Endothelial cell of umbilical vein (primary cell): ENCODE measurements around the gene FCER2. TPM values are rescaled to one million over a fixed set of nuclear protein-coding genes. Genes with fewer than 3 reads are reported as not detected.

Source experiments
- BruUV-seq: library from RNA; stranded (reverse); fragments of 400-500 nt; replicated peaks from 2 replicates; lab custom pipeline; 2021; lab: Mats Ljungman, UMichigan
- CTCF ChIA-PET: fragments of 300-600, 350-600 bp; sonication (Branson Sonifier 250); formaldehyde crosslinking; loops from one replicate; lab custom pipeline; 2021; ENCODE audit warnings: antibody characterized with exemption, inconsistent platforms; lab: Charles Lee
- POLR2A ChIA-PET: fragments of 300-600, 350-600 bp; sonication (Branson Sonifier 250); formaldehyde crosslinking; loops from one replicate; lab custom pipeline; 2021; ENCODE audit warnings: antibody characterized with exemption, inconsistent platforms; lab: Charles Lee
- DNase-seq: peaks from one replicate; pipeline ENCODE4 v3.0.0-alpha.2; 2011; ENCODE audit warnings: low read depth, low spot score
- FAIRE-seq: peaks from 2 replicates; lab custom pipeline; 2011; peaks lifted over from hg19 to GRCh38; lab: Jason Lieb, UNC
- H2AFZ ChIP-seq: 2 replicates; pipeline ENCODE4 v1.6.0; 2012; ENCODE audit warnings: low read depth, low read length, control low read depth, inconsistent platforms
- H3K27ac ChIP-seq: 2 replicates; pipeline ENCODE4 v1.5.1; 2011; ENCODE audit warnings: low read depth, mild to moderate bottlenecking, control low read depth, low read length, moderate library complexity; ENCODE audit not compliant: insufficient read depth
- H3K27me3 ChIP-seq, 2 experiments: 2 replicates each; pipeline versions ENCODE4 v1.6.0 to v1.6.1; 2011; ENCODE audit warnings: low read length in 2 of 2, mixed read lengths in 1 of 2; ENCODE audit not compliant: control insufficient read depth in 2 of 2, insufficient read depth in 2 of 2
- H3K36me3 ChIP-seq, 2 experiments: 2 replicates in 1 of 2; 3 replicates in 1 of 2; pipeline ENCODE4 v1.5.1; 2011; ENCODE audit warnings: low read length in 2 of 2, mild to moderate bottlenecking in 1 of 2, moderate library complexity in 1 of 2; ENCODE audit not compliant: control insufficient read depth in 2 of 2, insufficient read depth in 2 of 2; ENCODE audit errors: extremely low read depth in 1 of 2
- H3K4me1 ChIP-seq: 3 replicates; pipeline ENCODE4 v1.5.1; 2011; ENCODE audit warnings: mild to moderate bottlenecking, low read length; ENCODE audit not compliant: control insufficient read depth, insufficient read depth; ENCODE audit errors: extremely low read depth
- H3K4me2 ChIP-seq: 2 replicates; pipeline ENCODE4 v1.6.1; 2011; ENCODE audit warnings: low read length, control low read depth, mixed read lengths; ENCODE audit not compliant: insufficient read depth
- H3K4me3 ChIP-seq, 3 experiments: fragments of 200-600 bp in 1 of 3; sonication (generic), shearing (Covaris generic) in 1 of 3; replicated peaks in 1 of 3; 2 replicates each; pipeline ENCODE4 v1.5.1; 2011 to 2016; ENCODE audit warnings: control low read depth in 3 of 3, low read length in 3 of 3, mild to moderate bottlenecking in 2 of 3, inconsistent platforms in 1 of 3, low read depth in 1 of 3, moderate library complexity in 1 of 3; ENCODE audit not compliant: insufficient read depth in 1 of 3
- H3K79me2 ChIP-seq: 2 replicates; pipeline ENCODE4 v1.6.0; 2012; ENCODE audit warnings: low read length, inconsistent platforms; ENCODE audit not compliant: control insufficient read depth, insufficient read depth
- H3K9ac ChIP-seq: replicated peaks from 2 replicates; pipeline ENCODE3; 2011; ENCODE audit warnings: low read length, control low read depth; ENCODE audit not compliant: insufficient read depth; ENCODE audit errors: extremely low read depth
- H3K9me1 ChIP-seq: replicated peaks from 3 replicates; pipeline ENCODE4 v1.6.0; 2011; ENCODE audit warnings: mild to moderate bottlenecking, low read length; ENCODE audit not compliant: control insufficient read depth, insufficient read depth; ENCODE audit errors: extremely low read depth
- H3K9me3 ChIP-seq: replicated peaks from 2 replicates; pipeline ENCODE4 v1.5.1; 2012; ENCODE audit warnings: low read length, inconsistent platforms; ENCODE audit not compliant: control insufficient read depth, insufficient read depth
- H4K20me1 ChIP-seq: replicated peaks from 2 replicates; pipeline ENCODE3; 2011; ENCODE audit warnings: mild to moderate bottlenecking, low read length; ENCODE audit not compliant: control insufficient read depth, insufficient read depth; ENCODE audit errors: extremely low read depth
- CTCF ChIP-seq, 2 donors: IDR thresholded peaks; 1 replicate in 1 of 2; 2 replicates in 1 of 2; pipeline ENCODE4 v1.5.1; 2011; ENCODE audit warnings: low read length in 2 of 2, mild to moderate bottlenecking in 2 of 2, moderate library complexity in 2 of 2, control low read depth in 1 of 2, inconsistent platforms in 1 of 2, low read depth in 1 of 2; ENCODE audit not compliant: insufficient read depth in 1 of 2; ENCODE audit errors: extremely low read depth in 1 of 2
- MAX ChIP-seq: IDR thresholded peaks from 2 replicates; pipeline ENCODE4 v1.6.1; 2011; ENCODE audit not compliant: insufficient read depth, insufficient read length
- dilution Hi-C: fragments of 300-500 bp; cut with MboI; formaldehyde crosslinking; loops from one replicate; pipeline ENCODE4 v1.15.0; 2019; ENCODE audit warnings: low sequenced_read_pairs; ENCODE audit not compliant: extremely low pct_ligation_motif_present
- intact Hi-C: fragments of 100-400 bp; cut with micrococcal nuclease; formaldehyde crosslinking; loops from one replicate; pipeline ENCODE4 v1.10.0; 2022
- polyA plus RNA-seq, 4 experiments: library from polyadenylated mRNA; depleted of rRNA in 3 of 4; stranded (reverse) in 3 of 4; unstranded in 1 of 4; fragments of >200 nt; gene quantifications; 2 replicates each; pipeline versions ENCODE4 v1.2.1 to v1.2.3, GENCODE V29; 2011 to 2012; ENCODE audit warnings: missing spikeins in 1 of 4
- total RNA-seq: library from RNA; stranded (reverse); gene quantifications from 2 replicates; pipeline ENCODE4 v1.2.3, GENCODE V29; 2021

Gene FCER2
- total and polyA plus RNA-seq, 2 donors (not counting 3 experiments of a cell fraction or from before 2014, with no cell fraction given): not detected

DNA sequence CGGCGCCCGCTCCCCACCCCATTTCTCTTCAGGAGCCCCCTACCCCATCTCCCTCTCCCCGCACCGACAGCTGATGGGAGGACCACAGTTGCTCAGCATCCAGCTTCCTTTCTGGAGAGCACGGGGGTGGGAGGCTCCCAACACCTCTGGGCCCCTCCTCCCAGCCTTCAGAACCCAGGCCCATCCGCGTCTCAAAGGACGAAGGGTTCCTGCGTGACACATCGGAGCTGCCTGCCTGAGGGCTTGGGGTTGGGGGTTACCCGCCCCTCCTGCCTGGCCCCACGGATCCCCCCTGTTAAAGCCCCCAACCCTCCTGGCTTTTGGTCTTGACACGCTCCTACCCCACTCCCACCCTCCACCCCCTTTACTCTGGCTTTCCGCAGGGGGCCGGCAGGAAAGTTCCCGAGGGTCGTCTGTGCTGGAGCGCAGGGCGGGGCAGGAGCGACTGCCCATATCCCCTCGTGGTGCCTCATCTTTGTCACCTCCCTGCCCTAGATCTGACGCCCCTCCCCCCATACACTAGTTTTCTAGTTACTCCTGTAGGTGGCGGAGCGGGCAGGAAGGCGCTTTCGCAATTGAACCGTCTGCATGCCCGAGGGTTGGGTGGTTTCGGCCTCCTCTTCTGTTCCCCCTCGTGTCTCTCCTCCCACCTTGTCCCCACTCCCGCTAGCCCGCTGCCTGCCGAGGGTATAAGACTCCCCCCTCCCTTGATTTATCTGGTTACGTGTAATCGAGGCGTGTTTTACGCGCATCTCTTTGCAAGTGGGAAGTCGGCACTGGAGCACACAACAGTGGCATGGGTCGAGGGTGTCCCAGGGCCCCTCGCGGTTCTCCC, 20.4 kb downstream of the FCER2 start:
- FAIRE-seq (peak; percentile 64), DNase-seq (peak; percentile 62)
- no peaks in the 10 kb centered on the region for H3K9me1 ChIP-seq
- POLR2A ChIA-PET: no interaction called here
- CTCF ChIA-PET: interaction anchor here (0.6 to 2.5 kb wide), 61 partner anchors 11 to 582 kb away, joined by 3 to 137 read pairs (median 4); partner anchors contain the start of genes CLEC4G, LRRC8E, MAP2K7 and MCOLN1
- peak overlapping the region; percentile 65 for H3K4me2 ChIP-seq
- H3K27ac ChIP-seq: peak overlapping the region; percentile 65
- H3K4me1 ChIP-seq: peaks cover 7% of the 10 kb centered on the region
- H3K79me2 ChIP-seq: peaks cover 21% of the 10 kb centered on the region
- peaks cover 0 to under 1% of the 10 kb centered on the region in 2 experiments for H3K27me3 ChIP-seq
- no peaks in the 10 kb centered on the region for H4K20me1 ChIP-seq
- H3K36me3 ChIP-seq: peaks cover 0 to 3% of the 10 kb centered on the region in 2 experiments
- intact Hi-C loops (loop anchor here (1.0 to 5.0 kb wide), 4 partner anchors 53 to 241 kb away; partner anchors contain the start of genes PET100, SNAPC2 and XAB2), dilution Hi-C loops (no loop called here)
- peak overlapping the region; percentile 45 for H2AFZ ChIP-seq
- BruUV-seq: no TSS peak
- H3K4me3 ChIP-seq: peak overlapping the region; percentile 72 to 100 (median 79)
- H3K9ac ChIP-seq: peak overlapping the region; percentile 92
- H3K9me3 ChIP-seq: no peaks in the 10 kb centered on the region
- no peak for TF ChIP-seq MAX
- peak; percentile 40 to 72 for TF ChIP-seq CTCF (IDR thresholded peaks at IDR 0.05; ENCODE audit: extremely low read depth in 1 of 2, insufficient read depth in 1 of 2, low read depth in 1 of 2, low read length in 2 of 2)
